Right atrium auricular region (tissue), 2 donors: Measurements from ENCODE around the gene LGR6. TPM values are rescaled to one million over a fixed set of nuclear protein-coding genes. Genes with fewer than 3 reads are reported as not detected.
A peak's percentile ranks its signal among the peaks of the same experiment; 100 is the strongest.

ENCODE experiments used
- DNase-seq: peaks from one replicate; pipeline ENCODE4 v3.0.0-alpha.2; 2019; ENCODE audit warnings: low spot score
- H3K27ac ChIP-seq, 2 donors: fragments of 200-600 bp; sonication (generic); 1 replicate in 1 of 2; 2 replicates in 1 of 2; pipeline ENCODE4 v1.5.1; 2016 to 2019
- H3K27me3 ChIP-seq, 2 donors: fragments of 200-600 bp; sonication (generic); one replicate each; pipeline versions ENCODE4 v1.5.1 to v1.6.0; 2017 to 2019
- H3K36me3 ChIP-seq: fragments of 200-600 bp; sonication (generic); one replicate; pipeline ENCODE4 v1.5.1; 2016
- H3K4me1 ChIP-seq, 2 donors: fragments of 200-600 bp; sonication (generic); one replicate each; pipeline versions ENCODE4 v1.5.1 to v1.6.0; 2017 to 2019
- H3K4me3 ChIP-seq, 2 donors: fragments of 200-600 bp; sonication (generic); 1 replicate in 1 of 2; 2 replicates in 1 of 2; pipeline ENCODE4 v1.5.1; 2017 to 2019; ENCODE audit warnings: mild to moderate bottlenecking in 1 of 2, moderate library complexity in 1 of 2
- H3K9me3 ChIP-seq, 2 donors: fragments of 200-600 bp; sonication (generic); one replicate each; pipeline ENCODE4 v1.5.1; 2019
- total RNA-seq, 2 donors: library from RNA; depleted of rRNA; stranded (reverse); fragments of >200 nt; gene quantifications; one replicate each; pipeline ENCODE4 v1.1.0, GENCODE V29; 2016
- TF ChIP-seq, protein P1 (sequence below), 2 donors: fragments of 200-600 bp; sonication (generic); IDR thresholded peaks; one replicate each; pipeline ENCODE4 v1.5.1; 2019; ENCODE audit warnings: antibody characterized with exemption in 2 of 2

Gene LGR6
- total RNA-seq, 2 donors from 2014 or later, result 5.5 to 17.0 TPM

DNA sequence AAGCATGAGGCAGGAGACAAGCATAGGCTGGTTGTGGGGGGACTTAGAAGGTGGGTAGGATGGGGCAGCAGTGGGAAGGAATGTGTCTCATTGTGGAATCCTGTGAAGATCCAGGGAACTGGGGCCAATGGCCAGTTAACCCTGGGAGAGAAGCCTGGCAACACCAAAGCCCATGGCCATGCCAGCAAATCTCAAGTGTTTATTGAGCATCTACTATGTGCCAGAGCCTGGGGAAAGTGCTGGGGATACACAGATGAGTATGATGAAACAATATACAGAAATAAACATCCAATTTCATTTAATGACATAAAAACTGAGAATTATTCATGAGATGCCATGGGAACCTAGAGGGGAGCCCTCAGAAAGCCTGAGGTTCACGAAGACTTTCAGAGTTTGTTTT is 17.4 kb downstream of the LGR6 start:
- no peak for DNase-seq
- Histone ChIP-seq H3K36me3 (no peaks in the 10 kb centered on the region), H3K9me3 (no peaks in the 10 kb centered on the region), H3K27ac (no peak overlapping the region), H3K27me3 (no peaks in the 10 kb centered on the region), H3K4me1 (peaks cover 0 to 14% of the 10 kb centered on the region in 2 donors), H3K4me3 (no peak overlapping the region)
- TF ChIP-seq, protein P1, sequence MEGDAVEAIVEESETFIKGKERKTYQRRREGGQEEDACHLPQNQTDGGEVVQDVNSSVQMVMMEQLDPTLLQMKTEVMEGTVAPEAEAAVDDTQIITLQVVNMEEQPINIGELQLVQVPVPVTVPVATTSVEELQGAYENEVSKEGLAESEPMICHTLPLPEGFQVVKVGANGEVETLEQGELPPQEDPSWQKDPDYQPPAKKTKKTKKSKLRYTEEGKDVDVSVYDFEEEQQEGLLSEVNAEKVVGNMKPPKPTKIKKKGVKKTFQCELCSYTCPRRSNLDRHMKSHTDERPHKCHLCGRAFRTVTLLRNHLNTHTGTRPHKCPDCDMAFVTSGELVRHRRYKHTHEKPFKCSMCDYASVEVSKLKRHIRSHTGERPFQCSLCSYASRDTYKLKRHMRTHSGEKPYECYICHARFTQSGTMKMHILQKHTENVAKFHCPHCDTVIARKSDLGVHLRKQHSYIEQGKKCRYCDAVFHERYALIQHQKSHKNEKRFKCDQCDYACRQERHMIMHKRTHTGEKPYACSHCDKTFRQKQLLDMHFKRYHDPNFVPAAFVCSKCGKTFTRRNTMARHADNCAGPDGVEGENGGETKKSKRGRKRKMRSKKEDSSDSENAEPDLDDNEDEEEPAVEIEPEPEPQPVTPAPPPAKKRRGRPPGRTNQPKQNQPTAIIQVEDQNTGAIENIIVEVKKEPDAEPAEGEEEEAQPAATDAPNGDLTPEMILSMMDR (IDR thresholded peaks at IDR 0.05), result no peak

DNA sequence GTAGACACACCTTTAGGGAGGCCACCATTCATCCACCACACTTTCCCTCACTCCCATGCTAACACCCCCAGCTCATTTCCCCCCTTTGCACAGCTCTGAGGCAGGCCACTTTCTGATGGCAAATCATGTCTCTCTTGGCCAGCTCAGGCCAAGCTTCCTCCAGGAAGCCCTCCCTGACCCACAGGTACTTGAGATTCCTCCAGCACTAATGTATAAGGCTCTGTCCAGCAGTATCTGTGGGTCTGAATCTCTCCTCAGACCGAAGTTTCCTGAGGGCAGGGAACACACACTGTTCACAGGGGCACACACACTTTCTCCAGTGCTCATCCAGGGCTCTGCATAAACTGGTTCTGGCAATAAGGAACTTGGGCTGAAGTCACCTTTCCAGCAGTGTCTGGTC is 19.2 kb downstream of the LGR6 start:
- no peaks in the 10 kb centered on the region for H3K9me3 ChIP-seq
- H3K4me1 ChIP-seq, result peaks cover 0 to 7% of the 10 kb centered on the region in 2 donors
- H3K27me3 ChIP-seq, result no peaks in the 10 kb centered on the region
- no peaks in the 10 kb centered on the region for H3K36me3 ChIP-seq
- H3K27ac ChIP-seq, result no peak overlapping the region
- H3K4me3 ChIP-seq, result no peak overlapping the region
- TF ChIP-seq, protein P1 (IDR thresholded peaks at IDR 0.05), result no peak
- no peak for DNase-seq

DNA sequence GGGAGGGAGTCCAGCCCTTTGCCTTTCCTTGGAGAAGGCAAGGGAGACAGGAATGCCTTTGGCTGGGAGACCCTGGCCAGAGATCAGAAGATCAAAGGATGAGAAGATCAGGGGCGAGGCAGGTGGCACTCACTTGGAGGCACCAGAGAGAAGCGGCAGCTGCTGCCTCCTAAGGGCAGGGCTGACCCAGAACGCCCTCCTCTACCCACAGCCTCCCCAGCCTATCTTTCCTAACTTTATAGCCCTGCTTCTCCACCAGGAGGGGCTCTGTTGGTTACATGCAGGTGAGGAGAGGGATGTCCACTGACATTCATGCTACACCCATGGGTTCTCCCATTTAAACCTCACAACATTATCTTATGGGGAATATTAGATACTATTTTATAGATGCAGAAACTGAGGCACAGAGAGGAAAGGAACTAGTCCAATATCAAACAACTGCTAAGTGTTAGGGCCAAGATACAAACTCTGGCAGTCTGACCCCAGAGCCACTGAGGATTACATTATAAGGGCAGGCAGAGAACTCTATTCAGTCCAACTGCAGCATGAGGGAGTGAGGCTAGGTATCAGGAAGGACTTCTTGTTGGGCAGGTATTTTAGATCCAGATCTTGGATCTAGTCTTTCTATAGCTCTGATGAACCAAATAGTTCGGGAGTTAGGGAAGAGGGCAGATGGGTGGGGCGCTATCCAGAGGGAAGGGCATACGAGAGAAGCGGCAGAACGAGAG is 19.9 kb downstream of the LGR6 start:
- TF ChIP-seq, protein P1 (IDR thresholded peaks at IDR 0.05), result peak in 1 of 2 donors; percentile 22
- Histone ChIP-seq H3K9me3 (no peaks in the 10 kb centered on the region), H3K36me3 (no peaks in the 10 kb centered on the region), H3K27ac (no peak overlapping the region), H3K4me3 (peak overlapping the region; percentile 40 to 49), H3K4me1 (peaks cover 0 to 7% of the 10 kb centered on the region in 2 donors), H3K27me3 (no peaks in the 10 kb centered on the region)
- no peak for DNase-seq

- no peak for DNase-seq
- Histone ChIP-seq H3K27ac (no peak overlapping the region), H3K27me3 (no peaks in the 10 kb centered on the region), H3K36me3 (no peaks in the 10 kb centered on the region), H3K9me3 (no peaks in the 10 kb centered on the region), H3K4me3 (peak overlapping the region; percentile 40 to 49), H3K4me1 (peaks cover 0 to 7% of the 10 kb centered on the region in 2 donors)
- TF ChIP-seq, protein P1 (IDR thresholded peaks at IDR 0.05), result peak in 1 of 2 donors; percentile 12
Observed at GRCh38 chr1:202214089-202214843, 20.7 kb downstream of the LGR6 start.

- DNase-seq, result no peak
- Histone ChIP-seq H3K4me1 (peaks cover 0 to 7% of the 10 kb centered on the region in 2 donors), H3K27ac (no peak overlapping the region), H3K36me3 (no peaks in the 10 kb centered on the region), H3K4me3 (no peak overlapping the region), H3K9me3 (no peaks in the 10 kb centered on the region), H3K27me3 (no peaks in the 10 kb centered on the region)
- TF ChIP-seq, protein P1 (IDR thresholded peaks at IDR 0.05), result no peak
Observed at GRCh38 chr1:202215472-202216130, 22.0 kb downstream of the LGR6 start.
